ENCODE measurements around the gene PRPF6. TPM values are rescaled to one million over a fixed set of nuclear protein-coding genes. Genes with fewer than 3 reads are reported as not detected.

The PRPF6 gene
- total and polyA plus RNA-seq, 2 of the 13 experiments (the other 11 are each of a cell fraction or from before 2014, with no cell fraction given), result 63.7 to 101 TPM

DNA sequence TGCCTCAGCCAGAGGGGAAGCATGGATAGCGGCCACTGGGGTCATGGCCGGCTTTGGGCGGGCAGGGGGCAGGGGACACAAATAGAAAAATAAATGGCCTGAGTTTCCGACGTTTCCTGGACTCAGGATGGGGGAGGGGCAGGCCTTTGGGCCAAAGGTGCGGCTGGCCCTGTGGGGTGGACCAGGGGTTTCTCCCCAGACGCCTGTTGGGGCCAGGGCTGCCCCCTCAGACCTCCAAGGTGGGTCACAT is 75.6 kb downstream of the PRPF6 start (continued):
- TF ChIP-seq, protein P1, sequence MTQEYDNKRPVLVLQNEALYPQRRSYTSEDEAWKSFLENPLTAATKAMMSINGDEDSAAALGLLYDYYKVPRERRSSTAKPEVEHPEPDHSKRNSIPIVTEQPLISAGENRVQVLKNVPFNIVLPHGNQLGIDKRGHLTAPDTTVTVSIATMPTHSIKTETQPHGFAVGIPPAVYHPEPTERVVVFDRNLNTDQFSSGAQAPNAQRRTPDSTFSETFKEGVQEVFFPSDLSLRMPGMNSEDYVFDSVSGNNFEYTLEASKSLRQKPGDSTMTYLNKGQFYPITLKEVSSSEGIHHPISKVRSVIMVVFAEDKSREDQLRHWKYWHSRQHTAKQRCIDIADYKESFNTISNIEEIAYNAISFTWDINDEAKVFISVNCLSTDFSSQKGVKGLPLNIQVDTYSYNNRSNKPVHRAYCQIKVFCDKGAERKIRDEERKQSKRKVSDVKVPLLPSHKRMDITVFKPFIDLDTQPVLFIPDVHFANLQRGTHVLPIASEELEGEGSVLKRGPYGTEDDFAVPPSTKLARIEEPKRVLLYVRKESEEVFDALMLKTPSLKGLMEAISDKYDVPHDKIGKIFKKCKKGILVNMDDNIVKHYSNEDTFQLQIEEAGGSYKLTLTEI (CRISPR knock-in tag; conservative IDR thresholded peaks at IDR 0.05), result no peak
- TF ChIP-seq ZFP37 (CRISPR knock-in tag; IDR thresholded peaks at IDR 0.05; ENCODE audit: borderline replicate concordance) (no peak), ZNF160 (CRISPR knock-in tag; IDR thresholded peaks at IDR 0.05) (no peak), CBX5 (CRISPR knock-in tag; IDR thresholded peaks at IDR 0.05; ENCODE audit: borderline replicate concordance) (no peak), ZNF891 (CRISPR knock-in tag; IDR thresholded peaks at IDR 0.05) (no peak), FOXA3 (CRISPR knock-in tag; IDR thresholded peaks at IDR 0.05) (peak; percentile 27; the same call in 1 of the 2 replicates), IKZF4 (CRISPR knock-in tag; IDR thresholded peaks at IDR 0.05; ENCODE audit: borderline replicate concordance, low read depth, not compliant biosample characterization) (no peak), GATAD2A (CRISPR knock-in tag; IDR thresholded peaks at IDR 0.05) (no peak; the same call in 1 of the 2 replicates), YEATS4 (CRISPR knock-in tag; IDR thresholded peaks at IDR 0.05; ENCODE audit: borderline replicate concordance) (peak; percentile 35; the same call in 1 of the 2 replicates), ZNF24 (IDR thresholded peaks at IDR 0.05) (no peak; the same call in 1 of the 2 replicates), ZFP1 (CRISPR knock-in tag; IDR thresholded peaks at IDR 0.05) (no peak), HES4 (CRISPR knock-in tag; IDR thresholded peaks at IDR 0.05; ENCODE audit: borderline replicate concordance) (no peak), HMG20A (CRISPR knock-in tag; IDR thresholded peaks at IDR 0.05; ENCODE audit: borderline replicate concordance) (no peak), KDM3A (CRISPR knock-in tag; IDR thresholded peaks at IDR 0.05; ENCODE audit: low read depth) (peak; percentile 62; the same call in 1 of the 2 replicates), RCOR2 (CRISPR knock-in tag; IDR thresholded peaks at IDR 0.05) (no peak), ZNF367 (CRISPR knock-in tag; IDR thresholded peaks at IDR 0.05; ENCODE audit: borderline replicate concordance) (no peak), ZFX (CRISPR knock-in tag; IDR thresholded peaks at IDR 0.05; ENCODE audit: low read depth) (no peak), AHR (CRISPR knock-in tag; IDR thresholded peaks at IDR 0.05) (no peak), CHD4 (IDR thresholded peaks at IDR 0.05; ENCODE audit: borderline replicate concordance, low read length) (no peak), HNRNPLL (IDR thresholded peaks at IDR 0.05; ENCODE audit: low read depth, low read length, poor library complexity, severe bottlenecking) (no peak), ZNF839 (CRISPR knock-in tag; IDR thresholded peaks at IDR 0.05; ENCODE audit: borderline replicate concordance) (no peak; the same call in 1 of the 2 replicates), SP5 (CRISPR knock-in tag; IDR thresholded peaks at IDR 0.05; ENCODE audit: borderline replicate concordance, low read depth) (peak; percentile 54), RAD21 (CRISPR knock-in tag; IDR thresholded peaks at IDR 0.05) (no peak), ZNF570 (CRISPR knock-in tag; IDR thresholded peaks at IDR 0.05; ENCODE audit: borderline replicate concordance) (no peak)
- TF ChIP-seq, protein P2, sequence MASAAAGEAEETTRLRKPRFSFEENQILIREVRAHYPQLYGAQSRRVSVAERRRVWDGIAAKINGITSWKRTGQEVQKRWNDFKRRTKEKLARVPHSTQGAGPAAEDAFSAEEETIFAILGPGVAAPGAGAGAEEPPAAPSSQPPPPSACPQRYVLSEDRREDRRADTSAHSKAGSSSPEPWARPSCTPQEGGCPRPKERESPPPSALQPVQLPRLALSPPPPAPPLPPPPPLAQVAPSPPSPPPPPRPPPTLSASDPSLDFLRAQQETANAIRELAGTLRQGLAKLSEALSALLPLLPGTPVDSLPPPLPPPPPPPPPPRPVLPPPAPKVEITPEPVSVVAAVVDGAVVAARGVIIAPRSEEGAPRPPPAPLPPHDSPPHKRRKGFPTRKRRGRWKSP (CRISPR knock-in tag; IDR thresholded peaks at IDR 0.05), result no peak
- TF ChIP-seq, protein P3, sequence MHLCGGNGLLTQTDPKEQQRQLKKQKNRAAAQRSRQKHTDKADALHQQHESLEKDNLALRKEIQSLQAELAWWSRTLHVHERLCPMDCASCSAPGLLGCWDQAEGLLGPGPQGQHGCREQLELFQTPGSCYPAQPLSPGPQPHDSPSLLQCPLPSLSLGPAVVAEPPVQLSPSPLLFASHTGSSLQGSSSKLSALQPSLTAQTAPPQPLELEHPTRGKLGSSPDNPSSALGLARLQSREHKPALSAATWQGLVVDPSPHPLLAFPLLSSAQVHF (CRISPR knock-in tag; IDR thresholded peaks at IDR 0.05), result no peak

All from HepG2 (cell line).